GM18867 (cell line): ENCODE data around the gene ASIC3.
"Not testable (repeated sequence)": the region's sequence is repeated elsewhere in the genome, so short reads cannot be mapped to it uniquely, and the experiment has no call there.

Source experiments
- ATAC-seq: cut with Tn5 transposase; IDR thresholded peaks from one replicate; pipeline ENCODE4 v1.9.1; 2021; ENCODE audit warnings: mild to moderate bottlenecking, moderate library complexity; ENCODE audit not compliant: unreplicated experiment

ASIC3 gene

DNA sequence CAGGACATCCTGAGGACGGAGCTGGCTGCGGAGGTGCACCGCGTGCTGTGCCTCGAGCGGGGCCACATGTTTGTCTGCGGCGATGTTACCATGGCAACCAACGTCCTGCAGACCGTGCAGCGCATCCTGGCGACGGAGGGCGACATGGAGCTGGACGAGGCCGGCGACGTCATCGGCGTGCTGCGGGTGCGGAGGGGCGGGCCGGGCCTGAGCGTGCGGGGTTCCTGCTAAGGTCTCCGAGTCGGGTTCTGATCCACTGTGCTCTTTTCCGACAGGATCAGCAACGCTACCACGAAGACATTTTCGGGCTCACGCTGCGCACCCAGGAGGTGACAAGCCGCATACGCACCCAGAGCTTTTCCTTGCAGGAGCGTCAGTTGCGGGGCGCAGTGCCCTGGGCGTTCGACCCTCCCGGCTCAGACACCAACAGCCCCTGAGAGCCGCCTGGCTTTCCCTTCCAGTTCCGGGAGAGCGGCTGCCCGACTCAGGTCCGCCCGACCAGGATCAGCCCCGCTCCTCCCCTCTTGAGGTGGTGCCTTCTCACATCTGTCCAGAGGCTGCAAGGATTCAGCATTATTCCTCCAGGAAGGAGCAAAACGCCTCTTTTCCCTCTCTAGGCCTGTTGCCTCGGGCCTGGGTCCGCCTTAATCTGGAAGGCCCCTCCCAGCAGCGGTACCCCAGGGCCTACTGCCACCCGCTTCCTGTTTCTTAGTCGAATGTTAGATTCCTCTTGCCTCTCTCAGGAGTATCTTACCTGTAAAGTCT is 34.4 kb upstream of the ASIC3 start:
- no peak for ATAC-seq

DNA sequence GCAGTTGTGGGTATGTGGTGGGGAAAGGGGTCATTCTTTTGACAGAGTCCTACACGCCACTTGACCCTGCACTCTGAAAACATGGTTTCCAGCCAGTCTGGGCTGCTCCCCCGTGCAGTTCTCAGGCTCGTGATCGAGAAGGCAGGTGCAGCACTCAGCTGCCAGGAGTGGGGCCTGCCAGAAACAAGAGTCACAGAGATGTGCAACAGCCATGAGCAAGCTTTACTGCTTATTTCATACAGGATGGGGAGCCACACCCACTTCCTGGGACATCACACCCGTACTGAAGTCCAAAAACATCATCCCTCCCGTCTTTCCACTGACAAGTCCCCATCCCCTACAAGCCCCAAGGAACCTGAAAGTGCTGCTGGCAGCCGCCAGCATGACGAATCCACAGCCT is 33.4 kb upstream of the ASIC3 start:
- ATAC-seq, result no peak

DNA sequence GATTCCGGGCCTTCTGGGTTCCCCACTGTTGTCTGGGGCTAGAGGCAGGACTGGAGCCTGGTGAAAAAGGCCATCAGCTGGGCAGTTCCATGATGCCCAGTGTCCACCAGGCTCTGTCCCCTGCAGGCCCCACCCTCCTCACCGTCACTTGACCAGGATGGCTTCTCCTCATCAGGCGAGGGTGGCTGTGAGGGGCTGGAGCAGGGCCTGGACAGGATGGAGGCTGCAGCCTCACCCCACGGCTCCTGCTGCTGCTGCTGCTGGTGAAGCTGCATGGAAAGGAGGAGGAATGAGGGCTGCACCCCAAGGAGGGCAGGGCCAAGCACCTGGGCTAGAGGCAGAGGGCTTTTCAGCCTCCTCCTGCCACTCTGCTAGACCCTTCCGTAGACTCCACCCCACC is 32.4 kb upstream of the ASIC3 start:
- ATAC-seq, result no peak

DNA sequence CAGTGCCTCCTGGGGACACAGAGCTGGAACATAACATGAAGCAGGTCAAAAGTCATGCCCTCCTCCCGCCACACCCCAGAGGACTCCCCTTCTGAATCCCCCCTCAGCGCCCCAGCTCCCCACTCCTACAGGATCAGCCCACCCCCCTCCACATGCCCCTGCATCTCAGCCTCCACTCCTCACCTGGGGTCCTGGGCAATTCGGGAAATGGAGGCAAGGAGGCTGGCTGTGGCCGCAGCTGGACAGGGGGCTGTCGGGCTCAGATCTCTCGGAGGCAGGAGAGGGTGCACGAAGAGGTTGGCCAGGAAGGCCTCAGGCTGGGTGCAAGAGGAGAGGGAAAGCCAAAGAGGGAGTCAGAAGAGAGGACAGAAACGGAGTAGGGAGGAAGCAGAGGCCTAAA is 31.8 kb upstream of the ASIC3 start:
- no peak for ATAC-seq

DNA sequence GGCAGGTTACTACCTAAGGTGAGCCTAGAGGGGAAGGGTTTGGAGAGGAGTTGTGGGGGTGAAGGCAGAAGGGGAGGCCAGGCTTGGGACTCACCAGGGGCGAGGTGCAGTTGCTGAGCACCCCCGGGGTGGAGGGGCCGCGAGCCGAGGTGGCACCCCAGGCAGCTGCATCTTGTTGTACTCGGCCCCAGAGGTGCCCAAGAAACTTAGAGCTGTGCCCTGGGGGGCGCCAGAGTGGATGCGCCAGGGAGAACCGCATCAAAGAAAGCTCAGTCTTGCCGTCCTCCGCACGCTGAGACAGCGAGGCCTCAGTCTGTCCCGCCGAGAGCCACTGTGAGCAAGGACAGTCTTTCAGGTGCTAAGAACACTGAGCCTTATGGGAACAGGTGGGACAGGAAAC is 31.4 kb upstream of the ASIC3 start:
- ATAC-seq, result no peak

DNA sequence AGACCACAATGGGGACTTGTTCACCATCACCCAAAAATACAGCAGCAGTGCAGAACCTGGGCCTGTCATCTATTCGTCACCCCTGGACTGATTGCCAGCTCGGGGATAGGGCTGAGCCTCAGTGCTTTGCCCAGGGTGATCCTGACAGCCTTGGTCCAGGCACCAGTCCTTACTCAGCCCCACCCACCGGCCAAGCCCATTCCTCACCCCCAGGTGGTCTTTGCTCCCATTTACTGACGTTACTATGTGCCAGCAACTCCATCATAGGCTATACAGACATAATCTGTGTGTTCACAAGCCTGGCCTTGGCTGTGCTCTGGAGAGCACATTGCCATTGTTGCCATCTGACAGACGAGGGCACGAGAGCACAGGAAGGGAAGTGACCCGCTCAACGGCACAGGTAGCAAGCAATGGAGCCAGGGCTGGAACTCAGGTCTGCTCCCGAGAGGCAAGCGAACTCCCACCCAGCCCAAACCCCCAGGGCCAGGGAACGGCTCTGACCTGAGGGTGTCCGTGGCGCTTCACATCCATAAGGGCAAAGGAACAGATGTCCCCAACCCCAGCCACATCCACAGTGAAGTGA is 30.9 kb upstream of the ASIC3 start:
- ATAC-seq, result no peak

DNA sequence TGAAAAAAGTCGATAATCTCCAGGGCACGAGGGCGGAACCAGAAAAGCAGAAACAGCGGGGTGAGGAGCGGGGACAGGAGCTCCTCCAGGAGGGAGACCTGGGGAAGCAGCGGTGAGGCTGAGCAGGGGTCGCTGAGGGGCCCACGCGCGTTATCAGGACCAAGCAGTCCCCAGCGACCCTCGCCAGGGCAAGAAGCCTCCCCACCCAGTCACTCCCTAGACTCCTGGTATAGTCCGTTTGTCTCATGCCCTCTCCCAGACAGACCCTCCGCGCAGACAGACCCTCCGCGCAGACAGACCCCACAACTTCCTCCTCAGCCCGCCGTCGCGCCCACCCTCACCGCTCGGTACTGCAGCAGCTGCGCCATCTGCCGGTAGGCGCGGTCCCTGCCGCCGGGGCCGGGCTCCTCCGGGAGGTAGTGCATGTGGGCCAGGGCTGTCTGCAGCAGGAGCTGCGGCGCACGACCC is 30.3 kb upstream of the ASIC3 start:
- peak; percentile 56 for ATAC-seq

DNA sequence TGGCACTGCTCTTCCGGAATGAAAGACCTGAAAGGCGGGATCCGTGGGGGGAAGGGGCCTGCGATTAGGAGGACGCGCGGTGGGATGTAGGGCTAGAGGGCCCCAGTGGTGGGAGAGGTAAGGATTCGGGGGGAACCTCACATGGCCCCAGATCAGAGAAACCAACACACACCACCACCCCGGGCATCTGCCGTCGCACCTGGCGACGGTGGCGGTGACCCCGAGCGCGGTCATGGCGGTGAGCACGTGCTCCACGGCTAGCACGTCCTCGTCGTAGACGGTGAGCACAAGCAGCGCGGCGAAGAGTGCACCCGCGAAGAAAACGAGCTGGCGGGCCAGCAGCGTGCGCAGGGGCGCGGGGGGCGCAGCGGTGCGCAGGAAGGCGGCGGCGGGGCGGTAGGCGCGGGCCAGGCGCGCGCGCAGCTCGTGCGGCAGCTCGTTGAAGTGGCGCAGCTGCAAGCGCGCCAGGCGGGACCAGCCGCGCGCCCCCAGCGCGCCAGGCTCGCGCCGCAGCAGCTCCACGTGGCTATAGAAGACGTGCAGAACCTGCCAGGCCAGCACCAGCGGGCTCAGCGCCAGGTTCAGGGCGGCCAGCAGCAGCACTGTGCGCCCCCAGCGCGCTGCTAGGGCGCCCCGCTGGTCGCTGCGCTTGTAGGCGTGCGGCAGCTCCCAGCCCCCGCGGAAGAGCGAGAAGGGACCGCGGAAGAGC is 29.8 kb upstream of the ASIC3 start:
- ATAC-seq, result no peak

DNA sequence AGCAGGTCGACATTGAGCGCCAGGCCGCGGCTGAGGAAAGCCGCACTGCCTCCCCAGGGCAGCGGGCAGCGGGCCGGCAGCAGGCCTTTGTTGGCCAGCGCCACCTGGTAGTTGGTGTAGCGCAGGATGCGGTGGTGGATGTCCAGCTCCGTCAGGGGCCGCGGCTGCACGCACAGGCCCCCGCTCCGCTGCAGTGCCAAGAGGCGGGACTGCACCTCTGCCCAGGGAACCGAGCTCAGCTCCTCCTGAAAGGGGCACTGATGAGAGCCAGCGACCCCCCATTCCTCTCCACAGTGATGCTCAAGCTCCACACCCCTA is 29.2 kb upstream of the ASIC3 start:
- no peak for ATAC-seq

DNA sequence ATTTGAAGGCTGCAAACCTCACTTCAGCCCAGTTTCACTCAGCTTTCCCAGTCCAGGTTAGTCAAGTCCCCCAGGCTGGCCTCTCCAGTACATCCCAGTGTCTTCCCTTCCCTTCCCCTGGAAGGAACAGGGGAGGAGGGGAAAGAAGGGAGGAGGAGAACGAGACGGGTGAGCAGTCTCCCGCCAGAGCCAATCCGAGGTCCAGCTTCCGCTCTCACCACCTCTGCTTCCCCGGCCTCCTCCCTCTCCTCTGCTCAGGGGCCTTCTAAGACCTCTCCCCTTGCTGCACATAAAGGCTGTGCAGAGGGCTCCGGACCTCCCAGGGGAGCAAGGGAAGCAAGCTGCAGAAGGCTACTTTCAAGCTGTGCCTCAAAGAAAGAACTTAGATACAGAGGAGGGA is 28.1 kb upstream of the ASIC3 start:
- no peak for ATAC-seq

DNA sequence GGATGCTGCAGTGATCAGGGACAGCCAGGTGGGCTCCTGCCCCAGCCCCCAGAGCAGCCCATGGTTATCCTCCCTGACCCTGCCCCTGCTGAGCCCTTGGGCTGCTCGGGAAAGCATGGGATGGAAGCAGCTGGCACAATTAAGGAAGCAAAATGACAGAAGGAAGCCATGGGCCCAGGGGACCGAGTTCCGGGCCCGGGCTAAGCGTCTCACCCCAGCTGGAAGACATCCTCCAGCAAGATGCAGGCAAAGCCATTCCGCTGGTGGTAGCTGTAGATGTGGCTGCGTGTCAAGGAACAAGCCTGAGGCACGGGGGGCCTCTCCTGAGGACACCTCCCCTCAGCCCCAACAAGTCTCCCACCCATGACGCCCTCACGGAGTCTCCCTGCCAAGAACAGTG is 25.1 kb upstream of the ASIC3 start:
- no peak for ATAC-seq

DNA sequence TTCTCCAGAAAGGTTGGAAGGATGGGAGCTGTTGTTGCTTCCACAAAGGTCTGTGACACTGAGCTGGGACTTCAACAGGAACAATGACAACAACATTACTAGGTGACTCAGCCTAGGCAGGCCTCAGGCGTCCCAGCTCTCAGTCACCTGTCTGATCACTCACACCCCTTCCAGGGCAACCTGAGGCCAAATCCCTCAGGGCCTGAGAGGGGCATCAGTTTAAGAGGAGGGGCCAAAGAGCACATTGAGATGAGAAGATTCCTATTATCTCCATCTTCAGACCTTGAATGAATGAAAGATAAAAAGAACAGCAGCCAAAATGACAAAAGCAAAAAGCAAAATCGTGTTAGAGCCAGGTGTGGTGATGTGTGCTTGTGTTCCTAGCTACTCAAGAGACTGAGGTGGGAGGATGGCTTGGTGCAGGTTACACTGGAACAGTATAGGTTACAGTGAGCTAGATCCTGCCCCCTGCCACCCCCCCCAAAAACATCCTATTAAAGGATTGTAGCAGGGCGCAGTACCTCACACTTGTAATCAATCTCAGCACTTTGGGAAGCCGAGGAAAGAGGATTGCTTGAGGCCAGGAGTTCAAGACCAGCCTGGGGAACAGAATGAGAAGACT is 23.8 kb upstream of the ASIC3 start, which contains the start of gene ATG9B:
TSS of gene ATG9B (minus strand) at position 60 of the 622 bp plus-strand sequence. CDS start 71 bp downstream, outside the sequence.
- no peak for ATAC-seq

DNA sequence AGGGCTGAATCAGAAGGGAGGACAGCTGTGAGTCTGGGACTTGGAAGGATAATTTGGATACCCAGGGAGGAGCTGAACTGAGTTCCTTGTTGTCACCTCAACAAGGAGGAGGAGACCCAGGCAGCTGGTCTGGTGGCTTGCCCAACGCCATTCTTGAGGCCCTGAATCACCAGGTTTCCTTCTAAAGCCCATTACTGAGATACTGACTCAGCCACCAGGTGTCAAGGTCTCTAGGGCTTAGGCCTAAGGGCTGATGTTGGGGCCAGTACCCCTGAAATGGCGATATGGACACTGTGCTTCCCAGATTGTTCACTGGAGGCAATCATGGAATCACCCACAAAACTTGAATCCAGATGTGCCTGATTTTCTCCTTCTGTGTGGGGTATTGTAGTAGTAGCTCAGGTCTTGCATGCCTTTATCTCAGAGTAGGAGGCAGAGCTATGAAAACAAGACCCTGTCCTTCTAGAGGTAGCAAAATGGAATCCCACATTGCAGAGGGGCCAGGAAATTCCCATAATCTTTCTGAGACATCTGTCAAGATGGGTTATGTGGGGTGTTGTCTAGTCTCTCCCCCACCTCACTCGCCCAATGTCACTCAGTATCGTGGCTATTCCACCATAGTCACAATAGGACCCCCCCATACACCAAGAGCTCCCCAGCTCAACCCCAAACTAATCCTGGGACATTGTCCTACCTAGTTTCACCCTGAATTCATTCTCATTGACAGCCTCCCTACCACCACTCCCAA is 22.2 kb upstream of the ASIC3 start:
- no peak for ATAC-seq

DNA sequence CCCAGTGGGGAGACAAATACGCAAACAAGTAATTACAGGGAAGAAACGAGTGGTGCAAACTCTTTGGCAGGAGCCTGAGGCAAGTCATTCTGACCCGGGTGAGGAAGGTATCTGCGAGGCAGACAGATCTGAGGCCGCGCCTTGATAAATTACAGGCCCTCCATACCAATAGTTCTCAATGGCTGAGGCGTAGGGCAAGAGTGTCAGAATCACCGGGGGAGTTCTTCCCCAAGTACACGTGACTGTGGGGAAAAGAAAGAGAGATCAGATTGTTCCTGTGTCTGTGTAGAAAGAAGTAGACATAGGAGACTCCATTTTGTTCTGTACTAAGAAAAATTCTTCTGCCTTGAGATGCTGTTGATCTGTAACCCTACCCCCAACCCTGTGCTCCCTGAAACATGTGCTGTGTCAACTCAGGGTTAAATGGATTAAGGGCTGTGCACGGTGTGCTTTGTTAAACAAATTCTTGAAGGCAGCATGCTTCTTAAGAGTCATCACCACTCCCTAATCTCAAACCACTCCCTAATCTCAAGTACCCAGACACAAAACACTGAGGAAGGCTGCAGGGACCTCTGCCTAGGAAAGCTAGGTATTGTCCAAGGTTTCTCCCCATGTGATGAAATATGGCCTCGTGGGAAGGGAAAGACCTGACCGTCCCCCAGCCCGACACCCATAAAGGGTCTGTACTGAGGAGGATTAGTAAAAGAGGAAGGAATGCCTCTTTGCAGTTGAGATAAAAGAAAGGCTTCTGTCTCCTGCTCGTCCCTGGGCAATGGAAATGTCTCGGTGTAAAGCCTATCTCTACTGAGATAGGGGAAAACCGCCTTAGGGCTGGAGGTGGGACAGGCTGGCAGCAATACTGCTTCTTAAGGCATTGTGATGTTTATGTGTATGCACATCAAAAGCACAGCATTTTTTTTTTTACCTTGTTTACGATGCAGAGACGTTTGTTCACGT is 21.3 kb upstream of the ASIC3 start:
- not testable (repeated sequence) for ATAC-seq

DNA sequence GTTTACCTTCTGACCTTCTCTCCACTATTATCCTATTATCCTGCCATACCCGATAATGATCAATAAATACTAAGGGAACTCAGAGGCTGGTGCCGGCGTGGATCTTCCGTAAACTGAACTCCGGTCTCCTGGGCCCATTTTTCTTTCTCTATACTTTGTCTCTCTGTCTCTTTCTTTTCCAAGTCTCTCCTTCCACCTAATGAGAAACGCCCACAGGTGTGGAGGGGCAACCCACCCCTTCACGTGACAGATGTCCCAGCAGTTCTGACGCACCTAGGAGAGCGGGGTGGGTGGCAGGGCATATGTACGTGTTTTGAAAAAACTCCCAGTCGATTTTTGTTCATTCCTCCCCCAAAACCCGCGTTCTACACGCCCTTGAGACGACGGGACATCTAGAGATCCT is 20.6 kb upstream of the ASIC3 start:
- not testable (repeated sequence) for ATAC-seq

DNA sequence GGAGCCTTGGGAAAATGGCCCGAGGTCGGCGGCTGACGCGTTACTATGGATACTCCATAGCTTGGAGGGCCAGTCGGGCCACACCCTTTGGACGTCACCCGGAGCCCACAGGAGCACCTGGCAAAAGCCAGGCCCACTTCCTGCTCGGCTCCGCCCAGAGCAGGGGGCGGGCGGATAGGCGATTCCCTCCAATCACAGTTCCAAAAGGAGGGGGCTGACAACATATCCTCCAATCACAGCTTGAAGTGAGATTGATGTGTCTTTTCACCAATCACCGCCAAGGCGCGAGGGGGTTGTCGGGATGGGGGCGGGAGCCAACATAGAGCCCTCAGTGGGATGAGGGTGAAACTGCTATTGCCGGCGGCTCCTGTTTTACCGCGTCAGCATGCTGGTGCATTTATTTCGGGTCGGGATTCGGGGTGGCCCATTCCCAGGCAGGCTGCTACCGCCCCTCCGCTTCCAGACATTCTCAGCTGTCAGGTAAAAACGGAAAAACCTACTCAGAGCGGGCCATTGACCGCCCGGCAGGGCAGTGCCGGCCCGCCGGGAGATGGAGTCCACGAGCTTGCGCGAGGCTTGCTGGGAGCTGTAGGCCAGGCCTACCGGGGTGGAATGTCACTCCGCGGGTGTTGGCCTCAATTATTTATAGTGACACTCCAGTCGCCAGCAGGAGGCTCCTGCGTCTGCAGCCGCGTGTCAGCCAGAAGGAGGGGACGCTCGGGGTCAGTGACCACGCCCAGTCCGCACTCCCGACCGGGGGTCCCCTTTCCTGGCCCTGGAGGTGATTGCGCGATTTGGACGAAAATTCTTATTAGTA is 20.0 kb upstream of the ASIC3 start, which contains the start of gene ABCB8:
TSS of gene ABCB8 (plus strand) at position 320 of the 817 bp plus-strand sequence. CDS start at position 386, 66 bp downstream.
- peak; percentile 96 for ATAC-seq

DNA sequence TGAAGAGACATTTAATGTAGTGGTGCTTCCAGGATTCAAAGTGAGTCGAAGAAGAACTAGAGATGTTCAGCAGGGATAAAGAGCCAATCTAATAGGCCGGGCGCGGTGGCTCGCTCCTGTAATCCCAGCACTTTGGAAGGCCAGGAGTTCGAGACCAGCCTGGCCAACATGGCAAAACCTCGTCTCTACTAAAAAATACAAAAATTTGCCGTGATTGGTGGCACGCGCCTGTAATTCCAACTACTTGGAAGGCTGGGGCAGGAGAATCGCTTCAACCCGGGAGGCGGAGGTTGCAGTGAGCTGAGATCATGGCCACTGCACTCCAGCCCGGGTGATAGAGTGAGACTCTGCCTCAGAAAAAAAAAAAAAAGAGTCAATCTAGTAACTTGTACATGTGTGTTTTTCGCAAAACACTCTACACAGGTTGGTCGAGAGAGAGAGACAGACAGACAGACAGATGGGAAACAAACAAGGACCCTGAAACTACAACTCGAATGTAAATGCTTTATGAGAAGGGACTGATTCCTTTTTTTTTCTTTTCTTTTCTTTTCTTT is 19.3 kb upstream of the ASIC3 start:
- ATAC-seq, result no peak

DNA sequence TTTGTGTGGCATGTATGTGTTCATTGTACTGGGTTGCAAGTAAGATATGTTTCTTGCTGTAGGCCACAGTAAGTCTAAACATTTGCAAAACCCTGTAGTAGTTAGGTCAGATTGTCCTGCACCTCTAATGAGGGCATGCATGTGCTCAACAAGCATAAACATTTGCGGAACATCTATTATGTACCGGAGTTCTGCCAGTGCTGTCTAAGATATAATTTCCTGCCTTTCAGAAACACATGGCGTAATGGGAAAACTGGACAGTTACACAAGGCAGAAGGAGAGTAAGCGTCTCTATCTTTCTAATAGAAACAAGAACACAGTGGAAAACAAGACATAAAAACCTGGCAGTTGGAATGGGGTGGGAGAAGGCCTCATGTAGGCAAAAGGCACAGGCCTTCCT is 17.3 kb upstream of the ASIC3 start:
- no peak for ATAC-seq
